ENCODE measurements around the gene P2RY13.

DNA sequence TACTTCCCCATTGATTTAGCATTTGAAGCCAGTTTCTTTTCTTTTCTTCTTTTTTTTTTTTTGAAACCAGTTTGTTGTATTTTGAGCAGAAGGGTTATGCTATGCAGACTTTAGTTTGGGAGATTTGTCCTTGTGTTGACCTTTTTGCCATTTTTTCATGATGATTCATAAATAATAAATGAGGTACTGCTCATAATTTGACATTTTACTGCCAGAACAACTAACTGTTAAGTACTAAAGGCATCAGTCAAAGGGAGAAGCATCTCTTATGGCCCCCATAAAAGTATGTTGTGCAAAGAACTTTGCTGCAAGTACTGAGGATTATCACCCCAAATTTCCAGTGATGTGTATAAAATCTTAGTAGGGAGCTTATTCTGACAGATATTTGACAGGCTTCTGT lies 11.0 kb downstream of the P2RY13 start:
- TF ChIP-seq, protein P1, sequence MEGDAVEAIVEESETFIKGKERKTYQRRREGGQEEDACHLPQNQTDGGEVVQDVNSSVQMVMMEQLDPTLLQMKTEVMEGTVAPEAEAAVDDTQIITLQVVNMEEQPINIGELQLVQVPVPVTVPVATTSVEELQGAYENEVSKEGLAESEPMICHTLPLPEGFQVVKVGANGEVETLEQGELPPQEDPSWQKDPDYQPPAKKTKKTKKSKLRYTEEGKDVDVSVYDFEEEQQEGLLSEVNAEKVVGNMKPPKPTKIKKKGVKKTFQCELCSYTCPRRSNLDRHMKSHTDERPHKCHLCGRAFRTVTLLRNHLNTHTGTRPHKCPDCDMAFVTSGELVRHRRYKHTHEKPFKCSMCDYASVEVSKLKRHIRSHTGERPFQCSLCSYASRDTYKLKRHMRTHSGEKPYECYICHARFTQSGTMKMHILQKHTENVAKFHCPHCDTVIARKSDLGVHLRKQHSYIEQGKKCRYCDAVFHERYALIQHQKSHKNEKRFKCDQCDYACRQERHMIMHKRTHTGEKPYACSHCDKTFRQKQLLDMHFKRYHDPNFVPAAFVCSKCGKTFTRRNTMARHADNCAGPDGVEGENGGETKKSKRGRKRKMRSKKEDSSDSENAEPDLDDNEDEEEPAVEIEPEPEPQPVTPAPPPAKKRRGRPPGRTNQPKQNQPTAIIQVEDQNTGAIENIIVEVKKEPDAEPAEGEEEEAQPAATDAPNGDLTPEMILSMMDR (IDR thresholded peaks at IDR 0.05): no peak
- no peak for TF ChIP-seq EZH2 (IDR thresholded peaks at IDR 0.05; ENCODE audit: borderline replicate concordance, insufficient read depth, low read depth, low read length, poor library complexity, severe bottlenecking)

Data from B cell (primary cell).